GM18951 (cell line): ENCODE results near the gene MGAT4B.

ENCODE experiments used
- POLR2A ChIP-seq: IDR thresholded peaks from 4 replicates; pipeline ENCODE4 v1.6.1; 2011; ENCODE audit warnings: mild to moderate bottlenecking; ENCODE audit not compliant: insufficient read length, insufficient read depth; ENCODE audit errors: extremely low read depth
- in situ Hi-C: fragments of 300-500 bp; cut with MboI; formaldehyde crosslinking; loops from one replicate; pipeline ENCODE4 v1.12.0; 2022; ENCODE audit warnings: low sequenced_read_pairs, mixed read lengths, inconsistent platforms; ENCODE audit not compliant: unreplicated experiment

The MGAT4B gene

DNA sequence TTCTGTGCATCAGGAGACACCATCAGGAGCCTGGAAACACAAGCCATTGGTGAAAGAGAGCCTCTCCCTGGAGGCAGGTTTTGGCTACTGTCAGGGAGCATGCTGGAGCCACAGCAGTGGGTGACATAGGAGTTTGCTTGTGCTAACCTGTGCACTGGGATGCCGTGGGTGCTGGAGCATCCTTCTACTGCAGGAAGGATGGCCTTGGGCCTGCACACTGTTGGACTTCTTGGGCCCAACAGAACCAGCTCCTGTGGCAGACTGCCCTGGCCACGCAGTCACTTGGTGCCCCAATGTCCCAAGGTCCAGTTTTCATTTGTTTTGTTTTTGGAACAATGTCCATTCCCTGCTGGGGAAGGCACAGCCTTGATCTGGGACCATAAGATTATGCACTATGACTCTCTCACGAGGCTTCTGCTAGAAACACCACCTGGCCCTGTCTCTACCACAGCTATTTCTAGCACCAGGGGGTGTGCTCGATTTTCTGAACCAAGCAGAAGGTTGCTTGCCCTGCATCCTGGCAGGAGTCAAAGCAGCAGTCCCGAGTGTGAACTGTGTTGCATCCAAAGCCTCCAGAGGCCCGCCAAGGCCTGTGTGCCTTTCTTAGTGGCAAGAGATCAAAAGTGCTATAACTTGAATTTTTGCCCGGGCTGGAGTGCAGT lies 18.3 kb downstream of the MGAT4B start:
- in situ Hi-C loops = no loop called here

DNA sequence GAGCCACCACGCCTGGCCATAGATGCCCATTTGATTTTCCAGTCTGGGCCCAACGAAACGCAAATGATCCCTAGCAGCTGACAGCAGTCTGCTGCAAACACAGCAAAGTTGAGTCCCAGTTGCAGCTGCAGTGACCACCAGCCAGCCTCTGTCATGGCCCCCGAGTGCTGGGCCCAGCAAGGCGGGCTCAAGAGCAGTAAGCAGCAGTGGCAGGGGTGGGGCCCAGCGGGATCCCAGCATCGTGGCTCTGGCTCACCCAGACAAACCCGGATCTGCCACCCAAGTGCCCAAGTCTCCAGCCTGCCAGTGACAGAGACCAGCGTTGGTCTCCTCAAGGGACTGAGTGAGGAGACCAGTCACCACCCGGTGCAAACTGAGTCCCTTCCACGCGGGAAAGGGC lies 19.8 kb downstream of the MGAT4B start:
- no peak for TF ChIP-seq POLR2A
- in situ Hi-C loops = no loop called here

More for the DNA sequence above, 18.3 kb downstream of the MGAT4B start:
- no peak for TF ChIP-seq POLR2A

DNA sequence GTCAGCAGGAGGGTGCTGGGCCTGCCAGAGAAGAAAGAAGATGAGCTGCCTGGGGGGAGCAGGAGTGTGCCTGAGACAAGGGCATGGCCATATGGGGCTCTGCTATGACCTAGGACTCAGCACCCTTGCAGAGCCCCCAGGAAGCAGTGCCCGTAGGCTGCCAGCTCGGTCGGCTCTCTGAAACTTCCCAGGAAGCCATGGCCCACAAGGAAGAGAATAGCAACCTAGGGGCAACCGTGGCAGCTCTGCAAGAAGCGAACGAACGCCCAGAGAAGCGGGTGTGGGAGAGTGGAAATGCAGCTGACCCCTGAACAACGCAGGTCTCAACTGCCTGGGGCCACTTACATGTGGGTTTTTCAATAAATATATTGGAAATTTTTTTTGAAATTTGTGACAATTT lies 23.5 kb downstream of the MGAT4B start:
- TF ChIP-seq POLR2A = no peak
- in situ Hi-C loops = no loop called here

DNA sequence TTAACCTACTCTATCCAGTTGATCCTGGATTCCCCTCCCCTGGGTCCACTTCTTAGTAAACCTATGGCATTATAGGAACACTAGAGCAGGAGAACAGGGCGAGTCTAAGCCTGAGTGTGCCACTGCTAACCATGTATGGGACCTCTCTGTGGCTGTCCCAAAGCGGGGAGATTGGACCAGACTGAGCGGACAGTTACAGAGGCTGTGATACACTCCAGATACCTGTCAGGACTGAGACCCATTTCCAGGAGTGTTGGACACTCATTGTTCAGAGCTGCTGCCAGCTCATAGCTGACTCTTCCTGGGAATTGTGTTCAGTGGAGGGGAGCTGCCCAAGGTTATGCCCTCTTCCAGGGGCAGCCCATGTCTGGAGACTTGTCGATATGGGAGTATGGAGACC lies 24.8 kb downstream of the MGAT4B start:
- TF ChIP-seq POLR2A = no peak
- in situ Hi-C loops = no loop called here

DNA sequence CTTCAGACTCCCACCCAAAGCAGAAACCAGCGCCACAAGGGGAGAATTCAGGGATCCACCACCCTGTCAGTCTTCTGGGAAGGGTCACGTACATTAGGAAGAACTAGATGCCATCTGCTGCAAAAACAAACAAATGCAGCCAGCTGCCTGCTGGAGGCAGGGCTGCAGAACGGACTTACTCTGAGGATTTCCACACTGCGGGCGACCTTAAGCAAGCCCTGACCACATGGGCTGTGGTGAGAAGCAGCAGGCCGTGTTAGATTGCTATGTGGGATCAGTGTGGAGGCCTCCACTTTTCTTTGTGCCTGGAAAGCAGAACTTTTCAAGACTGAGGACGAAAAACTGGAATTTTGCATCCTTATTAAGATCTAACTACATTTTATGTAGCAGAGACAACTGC lies 26.3 kb downstream of the MGAT4B start:
- in situ Hi-C loops = no loop called here

DNA sequence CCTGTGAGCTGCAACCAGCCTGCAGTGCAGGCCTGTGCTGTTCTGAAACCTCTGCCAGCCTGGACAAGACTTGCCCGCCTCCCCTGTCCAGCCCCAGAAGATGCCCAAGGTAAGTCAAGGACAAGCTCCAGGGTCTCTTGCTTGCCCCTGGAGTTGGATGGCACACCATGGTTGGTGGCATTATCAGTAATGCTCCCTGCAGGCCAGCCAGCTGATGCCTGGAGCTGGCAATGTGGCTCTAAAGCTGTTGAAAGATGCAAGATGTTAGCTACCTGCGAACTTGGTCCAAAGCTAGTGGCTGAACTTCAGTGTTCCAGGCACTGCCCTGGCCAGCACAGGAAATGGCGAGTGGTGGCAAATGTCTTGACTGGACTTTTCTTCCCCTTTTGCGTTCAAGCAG lies 26.8 kb downstream of the MGAT4B start:
- in situ Hi-C loops = no loop called here
- no peak for TF ChIP-seq POLR2A

More for the DNA sequence above, 26.3 kb downstream of the MGAT4B start:
- no peak for TF ChIP-seq POLR2A

DNA sequence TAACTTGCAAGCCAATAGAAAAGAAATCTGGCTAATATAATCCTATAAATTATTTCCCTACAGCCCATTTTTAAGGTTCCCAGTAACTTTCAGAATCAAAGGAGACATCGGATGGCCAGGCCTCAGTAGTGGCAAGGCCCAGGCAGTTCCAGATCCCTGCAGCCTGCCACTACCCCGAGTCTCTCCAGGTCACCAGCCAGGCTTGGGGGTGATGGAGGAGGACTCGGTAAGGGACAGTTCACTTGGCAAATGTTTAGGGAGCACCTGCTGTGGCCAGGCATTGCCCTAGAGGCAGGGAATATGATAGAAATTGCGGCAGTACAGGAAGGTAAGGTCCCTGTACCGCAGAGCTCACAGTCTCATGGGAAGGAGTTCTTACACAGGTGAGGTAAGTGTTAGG lies 28.1 kb downstream of the MGAT4B start:
- TF ChIP-seq POLR2A = no peak
- in situ Hi-C loops = no loop called here

DNA sequence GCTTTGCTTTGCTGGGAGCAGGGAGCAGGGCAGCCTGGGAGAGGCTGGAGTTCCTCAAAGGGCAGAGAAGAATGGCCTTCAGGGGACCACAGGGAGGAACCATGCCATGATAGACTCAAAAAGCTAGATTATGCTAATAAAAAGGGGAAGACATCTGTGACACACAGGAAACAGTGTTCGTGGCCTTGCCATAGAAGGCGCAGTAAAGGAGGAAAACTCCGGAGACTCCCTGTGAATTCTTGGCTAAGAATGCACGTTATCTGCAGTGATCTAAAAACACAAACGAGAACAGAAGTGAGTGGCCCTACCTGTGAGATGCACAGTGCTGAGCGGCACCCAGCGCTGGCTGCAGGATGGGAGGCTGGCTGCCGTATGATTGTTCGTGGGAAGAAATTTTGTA lies 28.8 kb downstream of the MGAT4B start:
- in situ Hi-C loops = no loop called here
- no peak for TF ChIP-seq POLR2A

DNA sequence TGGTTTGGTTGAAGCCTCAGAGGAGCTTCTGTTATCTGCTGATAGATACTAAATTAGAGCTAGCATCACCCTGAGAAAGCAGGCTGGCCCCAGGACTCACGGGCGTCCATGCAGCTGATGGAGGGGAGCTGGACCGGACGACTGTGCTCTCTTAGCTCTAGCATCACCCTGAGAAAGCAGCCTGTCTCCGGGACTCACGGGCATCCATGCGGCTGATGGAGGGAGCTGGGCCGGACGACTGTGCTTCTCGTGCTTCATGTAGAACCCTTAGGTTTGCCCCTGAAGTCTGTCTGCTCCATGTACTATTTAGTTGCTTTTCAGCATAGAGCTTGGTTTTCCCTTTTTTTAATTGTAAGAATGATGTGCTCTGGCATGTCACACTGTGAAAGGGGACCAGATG lies 29.2 kb downstream of the MGAT4B start:
- in situ Hi-C loops = no loop called here
- no peak for TF ChIP-seq POLR2A

DNA sequence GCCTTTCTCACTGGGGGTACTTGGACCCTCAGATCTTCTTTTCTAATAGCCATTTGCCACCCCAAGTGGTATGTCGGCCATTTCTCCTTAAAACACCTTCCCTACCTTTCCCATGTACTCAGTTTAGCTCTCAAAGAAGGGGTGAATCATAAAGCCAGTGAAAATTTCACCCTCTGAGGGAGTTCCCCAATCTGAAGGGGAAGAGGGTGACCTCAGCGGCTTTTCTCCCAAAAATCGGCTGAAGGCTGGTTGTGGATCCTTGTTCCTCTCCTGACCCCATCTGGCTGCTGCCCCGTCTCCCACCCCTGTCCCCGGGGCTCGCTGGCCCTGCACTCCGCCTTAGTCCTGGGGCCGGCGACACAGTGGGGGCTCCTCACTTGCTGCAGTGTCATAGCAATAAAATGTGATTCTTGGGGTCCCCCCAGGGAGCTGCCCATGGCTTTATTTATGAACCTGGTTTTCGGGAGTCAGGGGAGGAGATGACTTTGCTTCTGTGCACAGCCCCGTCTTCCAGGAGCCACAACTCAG lies 30.2 kb downstream of the MGAT4B start:
- in situ Hi-C loops = no loop called here
- TF ChIP-seq POLR2A = no peak

DNA sequence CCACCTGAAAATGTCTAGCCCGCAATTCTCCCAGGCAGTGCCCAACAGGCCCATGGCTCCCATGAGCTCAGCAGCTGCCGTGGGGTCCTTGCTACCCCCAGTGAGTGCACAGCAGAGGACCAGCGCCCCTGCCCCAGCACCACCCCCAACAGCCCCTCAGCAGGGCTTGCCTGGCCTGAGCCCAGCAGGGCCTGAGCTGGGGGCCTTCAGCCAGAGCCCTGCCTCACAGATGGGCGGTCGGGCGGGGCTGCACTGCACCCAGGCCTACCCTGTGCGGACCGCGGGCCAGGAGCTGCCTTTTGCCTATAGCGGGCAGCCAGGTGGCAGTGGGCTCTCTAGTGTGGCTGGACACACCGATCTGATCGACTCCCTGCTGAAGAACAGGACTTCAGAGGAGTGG lies 32.2 kb downstream of the MGAT4B start:
- no peak for TF ChIP-seq POLR2A
- in situ Hi-C loops = no loop called here

DNA sequence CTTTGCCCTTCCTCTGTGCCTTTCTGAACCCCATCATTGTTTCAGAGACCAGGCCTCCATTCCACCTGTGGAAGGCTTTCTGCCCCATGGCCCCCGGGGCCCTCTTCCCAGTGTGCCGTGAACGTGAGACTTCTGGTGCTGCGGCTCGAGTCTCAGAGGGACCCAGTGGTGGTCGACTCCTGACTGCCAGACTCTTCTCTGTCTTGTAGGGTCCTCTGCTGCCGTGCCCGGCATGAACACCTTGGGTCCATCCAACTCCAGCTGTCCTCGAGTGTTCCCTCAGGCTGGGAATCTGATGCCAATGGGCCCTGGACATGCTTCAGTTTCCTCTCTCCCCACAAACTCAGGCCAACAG lies 33.0 kb downstream of the MGAT4B start:
- TF ChIP-seq POLR2A = no peak
- in situ Hi-C loops = no loop called here

DNA sequence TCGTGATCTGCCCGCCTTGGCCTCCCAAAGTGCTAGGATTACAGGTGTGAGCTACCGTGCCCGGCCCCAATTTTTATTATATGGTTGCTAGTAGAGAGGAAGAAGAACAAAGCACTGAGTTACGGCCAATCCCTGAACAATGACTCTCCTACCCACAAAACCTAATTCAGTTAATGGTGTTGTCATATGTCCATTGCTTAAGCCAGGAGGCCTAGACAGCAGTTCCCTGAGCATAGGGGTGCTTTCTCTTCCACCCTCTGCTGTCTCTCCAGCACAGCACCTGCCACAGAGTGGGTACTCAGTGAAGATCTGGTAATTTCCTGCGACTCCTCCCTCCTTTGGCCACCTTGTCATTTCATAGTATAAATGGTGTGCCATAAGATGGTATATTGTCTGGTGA lies 34.3 kb downstream of the MGAT4B start:
- in situ Hi-C loops = no loop called here
- no peak for TF ChIP-seq POLR2A

DNA sequence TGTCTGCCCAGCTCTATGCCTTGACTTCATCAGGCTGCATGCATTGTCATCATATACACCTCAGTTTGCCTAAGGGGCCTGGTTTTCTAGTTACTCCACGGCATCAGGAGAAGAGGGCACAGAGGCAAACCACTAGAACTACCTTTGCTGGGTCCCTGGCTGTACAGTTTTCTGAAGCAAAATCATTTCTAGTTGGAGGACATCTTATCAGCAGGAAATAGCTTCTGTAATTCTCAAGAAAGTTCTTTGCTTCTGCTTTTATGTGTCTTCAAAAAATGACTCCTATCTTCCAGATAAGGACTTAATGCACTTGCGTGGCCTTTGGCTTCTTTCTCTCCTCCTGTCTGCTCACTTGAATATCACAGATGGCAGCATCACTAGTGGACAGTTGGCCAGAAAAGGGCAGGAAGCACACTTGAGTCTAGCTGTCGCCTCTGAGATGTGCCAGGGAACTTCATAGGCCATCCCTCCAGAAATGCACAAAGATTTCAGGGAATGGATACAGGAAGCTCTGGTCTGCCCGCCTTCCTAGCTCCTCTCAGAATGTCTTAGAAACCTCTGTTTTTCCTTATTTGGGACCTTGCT lies 35.3 kb downstream of the MGAT4B start:
- no peak for TF ChIP-seq POLR2A

DNA sequence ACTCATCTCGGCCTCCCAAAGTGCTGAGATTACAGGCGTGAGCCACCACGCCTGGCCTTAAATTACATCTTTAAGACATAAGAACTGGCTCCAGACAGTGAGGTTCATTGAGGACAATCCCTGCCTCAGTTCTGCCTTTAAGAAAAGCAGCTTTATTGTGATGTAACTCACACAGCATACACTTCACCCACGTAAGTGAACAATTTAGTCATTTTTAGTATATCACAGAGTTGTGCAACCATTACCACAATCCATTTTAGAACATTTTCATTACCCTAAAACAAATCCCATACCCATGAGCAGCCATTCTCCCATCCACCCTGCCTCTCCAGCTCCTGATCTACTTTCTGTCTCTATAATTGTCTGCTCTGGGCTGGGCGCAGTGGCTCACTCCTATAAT lies 36.9 kb downstream of the MGAT4B start:
- in situ Hi-C loops = no loop called here

More for the DNA sequence above, 35.3 kb downstream of the MGAT4B start:
- in situ Hi-C loops = no loop called here

DNA sequence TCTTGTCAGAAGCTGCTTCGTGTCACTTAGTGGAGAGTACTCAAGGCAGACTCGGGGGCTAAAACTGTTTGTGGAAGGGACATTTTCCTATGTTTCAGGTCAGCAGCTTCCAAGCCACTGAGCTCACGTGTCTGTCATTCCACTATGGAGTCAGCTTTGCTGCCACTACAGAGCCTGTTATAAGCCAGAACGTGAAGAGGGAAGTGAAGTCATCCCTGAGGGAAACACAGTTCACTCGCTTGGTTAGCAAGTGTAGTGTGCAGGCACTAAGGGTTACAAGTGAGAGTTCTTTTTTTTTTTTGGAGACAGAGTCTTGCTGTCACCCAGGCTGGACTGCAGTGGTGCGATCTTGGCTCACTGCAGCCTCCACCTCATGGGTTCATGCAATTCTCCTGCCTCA lies 37.4 kb downstream of the MGAT4B start:
- no peak for TF ChIP-seq POLR2A
- in situ Hi-C loops = no loop called here

More for the DNA sequence above, 36.9 kb downstream of the MGAT4B start:
- no peak for TF ChIP-seq POLR2A
